Mucosa of stomach (tissue), 1 donor: ENCODE results near the gene TCF3.
"Not testable (repeated sequence)": the region's sequence is repeated elsewhere in the genome, so short reads cannot be mapped to it uniquely, and the experiment has no call there.

Source experiments
- H3K27me3 ChIP-seq: one replicate; pipeline ENCODE4 v1.7.0; 2013; ENCODE audit warnings: mild to moderate bottlenecking, low read length; ENCODE audit not compliant: control insufficient read depth, insufficient read depth
- H3K36me3 ChIP-seq: one replicate; pipeline ENCODE4 v1.7.0; 2013; ENCODE audit warnings: low read length; ENCODE audit not compliant: control insufficient read depth, insufficient read depth
- H3K4me1 ChIP-seq: one replicate; pipeline ENCODE4 v1.7.0; 2013; ENCODE audit warnings: mild to moderate bottlenecking, low read length; ENCODE audit not compliant: control insufficient read depth, insufficient read depth
- H3K4me3 ChIP-seq: one replicate; pipeline ENCODE4 v1.7.0; 2013; ENCODE audit warnings: low read length
- H3K9ac ChIP-seq: one replicate; pipeline ENCODE4 v1.7.0; 2013; ENCODE audit warnings: mild to moderate bottlenecking, low read length, moderate library complexity
- H3K9me3 ChIP-seq: one replicate; pipeline ENCODE4 v1.7.0; 2013; ENCODE audit warnings: mild to moderate bottlenecking, low read length, moderate library complexity; ENCODE audit not compliant: control insufficient read depth
- donor health status: Pancreatic carcinoma.

Gene TCF3

GRCh38 chr19:1652471-1653299, at the start of gene TCF3:
Gene TCF3, minus strand, starts transcription at chr19:1652615. Its CDS starts 2,367 bp downstream, at chr19:1650248.
- H3K27me3 ChIP-seq: no peaks in the 10 kb centered on the region
- peak within 1 kb of the TSS; percentile 92 for H3K9ac ChIP-seq
- H3K9me3 ChIP-seq: no peaks in the 10 kb centered on the region
- H3K36me3 ChIP-seq: no peaks in the 10 kb centered on the region
- peaks cover 39% of the 10 kb centered on the region for H3K4me1 ChIP-seq
- H3K4me3 ChIP-seq: peak within 1 kb of the TSS; percentile 14

GRCh38 chr19:1700733-1701663, 48.6 kb upstream of the TCF3 start:
- Histone ChIP-seq H3K27me3 (peaks cover 26% of the 10 kb centered on the region), H3K36me3 (no peaks in the 10 kb centered on the region), H3K4me3 (no peak overlapping the region), H3K9ac (no peak overlapping the region), H3K4me1 (no peaks in the 10 kb centered on the region), H3K9me3 (no peaks in the 10 kb centered on the region)

GRCh38 chr19:1699998-1700732, 47.8 kb upstream of the TCF3 start:
- peaks cover 26% of the 10 kb centered on the region for H3K27me3 ChIP-seq
- no peak overlapping the region for H3K9ac ChIP-seq
- H3K36me3 ChIP-seq: no peaks in the 10 kb centered on the region
- H3K4me1 ChIP-seq: no peaks in the 10 kb centered on the region
- no peaks in the 10 kb centered on the region for H3K9me3 ChIP-seq
- no peak overlapping the region for H3K4me3 ChIP-seq

- Histone ChIP-seq H3K27me3 (peaks cover 28% of the 10 kb centered on the region), H3K36me3 (no peaks in the 10 kb centered on the region), H3K9ac (no peak overlapping the region), H3K9me3 (no peaks in the 10 kb centered on the region), H3K4me1 (no peaks in the 10 kb centered on the region), H3K4me3 (no peak overlapping the region)
Observed at GRCh38 chr19:1699386-1699785, 47.0 kb upstream of the TCF3 start.

- Histone ChIP-seq H3K9me3 (no peaks in the 10 kb centered on the region), H3K36me3 (no peaks in the 10 kb centered on the region), H3K4me3 (no peak overlapping the region), H3K27me3 (peaks cover 32% of the 10 kb centered on the region), H3K9ac (no peak overlapping the region), H3K4me1 (no peaks in the 10 kb centered on the region)
Observed at GRCh38 chr19:1698636-1699035, 46.2 kb upstream of the TCF3 start.

GRCh38 chr19:1695481-1695880, 43.1 kb upstream of the TCF3 start:
- not testable (repeated sequence) for H3K9ac ChIP-seq, H3K9me3 ChIP-seq, H3K4me1 ChIP-seq, H3K4me3 ChIP-seq, H3K36me3 ChIP-seq
- peaks cover 37% of the 10 kb centered on the region for H3K27me3 ChIP-seq

GRCh38 chr19:1691589-1692290, 39.3 kb upstream of the TCF3 start:
- Histone ChIP-seq H3K9me3 (no peaks in the 10 kb centered on the region), H3K36me3 (no peaks in the 10 kb centered on the region), H3K9ac (no peak overlapping the region), H3K27me3 (peaks cover 33% of the 10 kb centered on the region), H3K4me3 (no peak overlapping the region), H3K4me1 (peaks cover 9% of the 10 kb centered on the region)

GRCh38 chr19:1690699-1691307, 38.4 kb upstream of the TCF3 start:
- no peaks in the 10 kb centered on the region for H3K36me3 ChIP-seq
- peaks cover 9% of the 10 kb centered on the region for H3K4me1 ChIP-seq
- peaks cover 36% of the 10 kb centered on the region for H3K27me3 ChIP-seq
- no peak overlapping the region for H3K4me3 ChIP-seq
- no peak overlapping the region for H3K9ac ChIP-seq
- no peaks in the 10 kb centered on the region for H3K9me3 ChIP-seq

- not testable (repeated sequence) for H3K9ac ChIP-seq, H3K4me3 ChIP-seq, H3K36me3 ChIP-seq, H3K9me3 ChIP-seq, H3K4me1 ChIP-seq
- H3K27me3 ChIP-seq: peaks cover 35% of the 10 kb centered on the region
Observed at GRCh38 chr19:1685785-1686184, 33.4 kb upstream of the TCF3 start.

GRCh38 chr19:1685046-1685445, 32.6 kb upstream of the TCF3 start:
- H3K36me3 ChIP-seq: no peaks in the 10 kb centered on the region
- H3K4me3 ChIP-seq: no peak overlapping the region
- no peak overlapping the region for H3K9ac ChIP-seq
- no peaks in the 10 kb centered on the region for H3K4me1 ChIP-seq
- peaks cover 28% of the 10 kb centered on the region for H3K27me3 ChIP-seq
- H3K9me3 ChIP-seq: no peaks in the 10 kb centered on the region

- no peaks in the 10 kb centered on the region for H3K36me3 ChIP-seq
- no peaks in the 10 kb centered on the region for H3K4me1 ChIP-seq
- H3K9me3 ChIP-seq: no peaks in the 10 kb centered on the region
- peaks cover 30% of the 10 kb centered on the region for H3K27me3 ChIP-seq
- H3K4me3 ChIP-seq: no peak overlapping the region
- H3K9ac ChIP-seq: no peak overlapping the region
Observed at GRCh38 chr19:1684573-1684912, 32.1 kb upstream of the TCF3 start.
